ENCODE measurements around the gene SH3PXD2A. TPM values are rescaled to one million over a fixed set of nuclear protein-coding genes. Genes with fewer than 3 reads are reported as not detected.

SH3PXD2A gene
- total RNA-seq, 1 experiment from 2014 or later = 6.3 TPM

DNA sequence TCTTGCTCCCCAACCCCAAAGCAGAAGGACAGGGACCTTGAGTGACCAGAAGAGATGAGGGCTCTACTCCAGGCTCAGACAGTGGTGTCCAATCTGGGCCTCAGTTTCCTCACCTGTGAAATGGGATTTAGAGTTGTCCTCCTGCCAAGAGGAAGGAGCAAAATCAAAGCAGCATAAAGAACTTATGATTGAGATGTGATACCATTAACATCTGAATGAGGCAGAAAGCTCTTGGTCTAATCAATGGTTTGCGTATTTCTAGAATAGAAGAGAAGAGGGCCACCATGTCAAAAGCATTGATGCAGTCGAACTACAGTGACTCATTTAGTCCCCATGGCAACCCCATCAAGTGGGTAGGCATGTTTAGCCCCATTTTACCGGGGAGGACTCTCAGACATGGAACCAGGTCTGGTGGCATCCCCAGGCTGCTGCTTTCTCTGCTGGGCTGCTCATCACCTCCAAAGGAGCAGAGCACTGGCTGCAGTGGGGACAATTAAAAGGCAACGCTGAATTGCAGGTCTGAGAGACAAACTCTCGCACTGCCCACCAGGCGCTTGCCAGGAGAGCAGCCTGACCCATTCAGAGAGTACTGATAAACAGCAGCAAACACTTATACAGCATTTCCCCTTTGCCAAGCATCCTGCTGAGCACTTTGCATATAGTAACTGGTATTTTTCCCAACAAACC is 186.0 kb downstream of the SH3PXD2A start:
- no peaks in the 10 kb centered on the region for H3K27me3 Mint-ChIP-seq (ENCODE audit: insufficient read depth, unreplicated experiment)
- Histone ChIP-seq H3K9me3 (no peaks in the 10 kb centered on the region), H3K4me3 (ENCODE audit: low read depth, low read length) (no peak overlapping the region), H3K36me3 (ENCODE audit: control insufficient read depth, insufficient read depth, low read length) (peaks cover 1% of the 10 kb centered on the region; the same call in 1 of the 2 replicates), H3K27me3 (replicated peaks; ENCODE audit: control insufficient read depth, insufficient read depth, low read length) (no peaks in the 10 kb centered on the region), H3K4me1 (peaks cover 11% of the 10 kb centered on the region)
- H3K9me3 Mint-ChIP-seq (ENCODE audit: unreplicated experiment) = no peaks in the 10 kb centered on the region
- H3K36me3 Mint-ChIP-seq (ENCODE audit: insufficient read depth, unreplicated experiment) = peaks cover 5% of the 10 kb centered on the region
- H3K4me1 Mint-ChIP-seq (ENCODE audit: low read depth, unreplicated experiment) = no peaks in the 10 kb centered on the region
- ChIA-PET POLR2A (no interaction called here), CTCF (no interaction called here)
- no peak for TF ChIP-seq CTCF (IDR thresholded peaks at IDR 0.05; ENCODE audit: insufficient read depth in 1 of 2, low read depth in 1 of 2, low read length in 1 of 2, severe bottlenecking in 1 of 2, unreplicated experiment in 1 of 2)
- no peak for DNase-seq
- H3K27ac Mint-ChIP-seq (ENCODE audit: unreplicated experiment) = no peak overlapping the region
- intact Hi-C loops (cut with micrococcal nuclease; ENCODE audit: unreplicated experiment) = no loop called here
- no peak overlapping the region for H3K4me3 Mint-ChIP-seq (ENCODE audit: unreplicated experiment)
- BruUV-seq (replicated peaks) = no TSS peak

- Histone ChIP-seq H3K27me3 (replicated peaks; ENCODE audit: control insufficient read depth, insufficient read depth, low read length) (no peaks in the 10 kb centered on the region), H3K4me3 (ENCODE audit: low read depth, low read length) (no peak overlapping the region), H3K9me3 (no peaks in the 10 kb centered on the region), H3K4me1 (peaks cover 11% of the 10 kb centered on the region), H3K36me3 (ENCODE audit: control insufficient read depth, insufficient read depth, low read length) (peaks cover 1% of the 10 kb centered on the region; the same call in 1 of the 2 replicates)
- no peak overlapping the region for H3K4me3 Mint-ChIP-seq (ENCODE audit: unreplicated experiment)
- H3K27ac Mint-ChIP-seq (ENCODE audit: unreplicated experiment) = no peak overlapping the region
- H3K27me3 Mint-ChIP-seq (ENCODE audit: insufficient read depth, unreplicated experiment) = no peaks in the 10 kb centered on the region
- DNase-seq = no peak
- TF ChIP-seq CTCF (IDR thresholded peaks at IDR 0.05; ENCODE audit: insufficient read depth in 1 of 2, low read depth in 1 of 2, low read length in 1 of 2, severe bottlenecking in 1 of 2, unreplicated experiment in 1 of 2) = no peak
- peaks cover 5% of the 10 kb centered on the region for H3K36me3 Mint-ChIP-seq (ENCODE audit: insufficient read depth, unreplicated experiment)
- H3K9me3 Mint-ChIP-seq (ENCODE audit: unreplicated experiment) = no peaks in the 10 kb centered on the region
- intact Hi-C loops (cut with micrococcal nuclease; ENCODE audit: unreplicated experiment) = no loop called here
- BruUV-seq (replicated peaks) = no TSS peak
- CTCF ChIA-PET = interaction anchor here (3.3 kb wide), 1 partner anchor 18 kb away, joined by 17 read pairs; no protein-coding TSS in a partner anchor
- POLR2A ChIA-PET = no interaction called here
- no peaks in the 10 kb centered on the region for H3K4me1 Mint-ChIP-seq (ENCODE audit: low read depth, unreplicated experiment)
These were observed 186.8 kb downstream of the SH3PXD2A start for GRCh38 chr10:103668351-103669242.

DNA sequence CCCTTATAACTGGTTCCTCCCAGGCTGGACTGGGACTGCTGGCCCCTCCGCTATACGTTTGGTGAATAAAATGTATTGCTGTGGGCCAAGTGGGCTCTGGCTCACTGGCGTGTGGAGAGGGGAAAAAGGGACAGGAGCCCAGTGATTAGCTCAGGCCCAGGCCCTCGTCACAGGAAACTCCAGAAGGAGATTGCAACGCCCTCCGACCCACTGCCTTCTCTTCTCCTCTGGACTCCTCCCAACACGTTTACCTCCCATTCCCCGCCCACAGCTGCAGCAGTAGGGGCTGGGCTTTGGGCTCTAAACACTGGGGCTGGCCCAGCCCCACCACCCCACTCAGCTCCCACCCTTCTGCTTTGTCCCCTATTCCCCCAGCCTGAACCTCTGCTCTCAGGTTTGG is 188.0 kb downstream of the SH3PXD2A start:
- DNase-seq = no peak
- H3K27ac Mint-ChIP-seq (ENCODE audit: unreplicated experiment) = no peak overlapping the region
- TF ChIP-seq CTCF (IDR thresholded peaks at IDR 0.05; ENCODE audit: insufficient read depth in 1 of 2, low read depth in 1 of 2, low read length in 1 of 2, severe bottlenecking in 1 of 2, unreplicated experiment in 1 of 2) = no peak
- H3K4me1 ChIP-seq = peaks cover 11% of the 10 kb centered on the region
- no peak overlapping the region for H3K4me3 Mint-ChIP-seq (ENCODE audit: unreplicated experiment)
- no TSS peak for BruUV-seq (replicated peaks)
- intact Hi-C loops (cut with micrococcal nuclease; ENCODE audit: unreplicated experiment) = loop anchor here (1.0 kb wide), 1 partner anchor 9 kb away; no protein-coding TSS in a partner anchor
- H3K27me3 Mint-ChIP-seq (ENCODE audit: insufficient read depth, unreplicated experiment) = no peaks in the 10 kb centered on the region
- no peak overlapping the region for H3K4me3 ChIP-seq (ENCODE audit: low read depth, low read length)
- H3K9me3 Mint-ChIP-seq (ENCODE audit: unreplicated experiment) = no peaks in the 10 kb centered on the region
- H3K4me1 Mint-ChIP-seq (ENCODE audit: low read depth, unreplicated experiment) = no peaks in the 10 kb centered on the region
- H3K27me3 ChIP-seq (replicated peaks; ENCODE audit: control insufficient read depth, insufficient read depth, low read length) = no peaks in the 10 kb centered on the region
- CTCF ChIA-PET = interaction anchor here (0.6 to 3.3 kb wide), 3 partner anchors 19 to 332 kb away, joined by 3 to 17 read pairs (median 3); no protein-coding TSS in a partner anchor
- no peaks in the 10 kb centered on the region for H3K9me3 ChIP-seq
- POLR2A ChIA-PET = no interaction called here
- H3K36me3 ChIP-seq (ENCODE audit: control insufficient read depth, insufficient read depth, low read length) = peaks cover 1% of the 10 kb centered on the region; the same call in 1 of the 2 replicates
- H3K36me3 Mint-ChIP-seq (ENCODE audit: insufficient read depth, unreplicated experiment) = peaks cover 5% of the 10 kb centered on the region

Data from Caco-2 (cell line).